A549 treated with ZK216348 at 1 μM for 4 hours (cell line): ENCODE results near the gene BCL11A. TPM values are rescaled to one million over a fixed set of nuclear protein-coding genes. Genes with fewer than 3 reads are reported as not detected.

ENCODE experiments used
- total RNA-seq: library from RNA; stranded (reverse); fragments of 200-300 nt; extraction: Qiagen RNA extraction; gene quantifications from 5 replicates; pipeline ENCODE4 v1.2.3, GENCODE V29; 2022; ENCODE audit warnings: low read depth

The BCL11A gene
- total RNA-seq: 0.07 to 0.78 TPM (median 0.51 TPM) in 3 of 5 replicates, not detected in the others

GRCh38 chr2:60553495-60554073 is at the start of gene BCL11A:
TSS of gene BCL11A (minus strand) at chr2:60553654. CDS start at chr2:60553270, 384 bp downstream.

Other genes starting within 250 kb of the BCL11A start
- gene PAPOLG, start 202.6 kb upstream of the BCL11A start, total RNA-seq: 5.5 to 13.2 TPM (median 8.9 TPM) in 5 replicates